ENCODE results near the gene MDFI.

MDFI gene

DNA sequence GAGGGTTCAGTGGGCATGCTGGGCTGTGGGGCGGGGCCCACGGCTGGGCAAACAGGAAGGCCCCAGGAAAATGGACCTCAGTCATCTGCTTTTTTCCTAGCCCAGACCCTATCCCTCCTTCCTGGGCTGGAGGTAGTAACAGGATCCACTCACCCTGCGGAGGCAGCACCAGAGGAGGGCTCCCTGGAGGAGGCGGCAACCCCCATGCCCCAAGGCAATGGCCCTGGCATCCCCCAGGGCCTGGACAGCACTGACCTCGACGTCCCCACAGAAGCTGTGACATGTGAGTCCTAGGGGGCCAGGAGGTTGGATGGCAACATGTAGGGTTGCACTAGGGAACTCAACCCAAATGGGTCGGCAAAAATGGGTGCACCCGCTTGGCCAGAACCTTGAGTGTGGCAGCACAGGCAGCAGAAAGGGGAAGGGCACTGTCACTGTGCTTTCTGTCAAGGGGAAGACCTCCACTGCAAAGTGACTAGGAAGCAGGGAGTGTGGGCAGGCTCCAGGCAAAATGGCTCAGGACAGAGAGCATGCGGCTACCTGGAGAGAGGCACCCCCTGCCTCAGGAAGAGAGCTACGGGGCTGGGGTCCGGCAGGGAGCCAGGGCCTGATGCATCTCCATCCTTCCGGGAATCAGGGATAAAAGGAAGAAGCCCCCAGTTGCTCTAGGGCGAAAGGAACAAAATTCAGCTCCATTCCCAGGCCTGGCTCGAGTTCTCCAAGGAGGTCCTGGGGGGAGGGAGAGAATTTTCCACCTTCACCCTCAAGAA, 7.9 kb downstream of the MDFI start:
- in situ Hi-C loops (cut with MboI; ENCODE audit: low sequenced_read_pairs), result no loop called here

DNA sequence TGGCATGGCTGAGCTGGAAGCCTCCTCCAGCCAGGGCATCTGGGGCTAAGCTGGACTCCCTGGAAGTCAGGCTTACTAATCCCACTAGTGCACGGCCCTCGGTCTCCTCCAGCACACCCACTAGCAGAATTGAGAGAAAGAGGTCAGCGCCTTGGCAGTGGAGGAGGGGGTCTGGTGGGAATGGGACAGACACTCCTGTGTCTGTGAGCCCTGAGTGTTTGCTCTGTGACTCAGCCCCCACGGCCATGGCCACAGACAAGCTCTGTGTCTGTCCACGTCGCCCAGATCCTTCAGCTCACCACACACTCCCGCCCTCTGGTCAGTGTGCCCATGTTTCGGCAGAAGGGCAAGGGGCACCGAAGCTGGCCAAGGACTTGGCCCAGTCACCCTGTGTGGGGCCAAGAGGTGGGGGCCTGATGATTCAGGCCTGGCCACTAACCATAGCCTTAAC, 8.8 kb downstream of the MDFI start:
- in situ Hi-C loops (cut with MboI; ENCODE audit: low sequenced_read_pairs), result no loop called here

DNA sequence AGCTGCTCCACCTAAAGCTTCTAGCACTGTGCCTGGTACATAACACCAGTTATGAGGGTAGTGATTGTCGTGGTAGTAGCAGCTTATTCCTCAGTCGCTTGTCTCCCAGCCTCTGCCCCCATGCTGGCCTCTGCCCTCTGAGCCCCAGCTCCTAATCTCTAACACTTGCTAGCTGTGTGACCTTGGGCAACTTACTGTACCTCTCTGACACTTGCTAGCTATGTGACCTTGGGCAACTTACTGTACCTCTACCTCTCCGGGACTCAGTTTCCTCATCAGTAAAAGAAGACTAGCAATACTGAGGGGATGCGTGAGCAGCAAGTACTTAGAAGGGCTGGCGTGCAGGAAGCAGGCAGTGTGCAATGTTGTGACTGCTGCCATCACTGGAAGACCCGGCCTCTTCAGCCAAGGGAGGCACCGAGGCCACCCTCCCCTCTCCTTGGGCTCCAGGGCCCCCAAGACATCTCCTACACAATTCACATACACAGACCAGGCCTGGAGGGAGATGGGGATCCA, 9.9 kb downstream of the MDFI start:
- in situ Hi-C loops (cut with MboI; ENCODE audit: low sequenced_read_pairs), result no loop called here

DNA sequence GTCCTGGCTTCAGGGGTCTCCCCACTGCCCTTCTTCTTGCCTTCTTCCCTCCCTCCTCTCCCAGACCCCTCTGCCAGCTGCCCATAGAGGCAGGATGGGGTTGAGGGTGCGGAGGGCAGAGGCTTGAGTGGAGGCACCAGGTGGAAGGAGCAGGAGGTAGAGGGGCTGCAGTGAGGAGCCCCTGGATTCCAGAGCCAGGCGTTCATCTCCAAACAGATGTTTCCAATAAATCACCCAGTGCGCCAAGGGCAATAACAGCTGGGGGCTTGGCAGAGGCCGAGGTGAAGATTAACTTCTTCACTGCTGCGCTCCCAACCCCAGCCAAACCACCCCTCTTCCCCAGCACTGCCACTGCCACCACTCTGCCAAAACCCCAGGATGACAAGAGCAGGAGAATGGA, 10.7 kb downstream of the MDFI start:
- in situ Hi-C loops (cut with MboI; ENCODE audit: low sequenced_read_pairs), result no loop called here

DNA sequence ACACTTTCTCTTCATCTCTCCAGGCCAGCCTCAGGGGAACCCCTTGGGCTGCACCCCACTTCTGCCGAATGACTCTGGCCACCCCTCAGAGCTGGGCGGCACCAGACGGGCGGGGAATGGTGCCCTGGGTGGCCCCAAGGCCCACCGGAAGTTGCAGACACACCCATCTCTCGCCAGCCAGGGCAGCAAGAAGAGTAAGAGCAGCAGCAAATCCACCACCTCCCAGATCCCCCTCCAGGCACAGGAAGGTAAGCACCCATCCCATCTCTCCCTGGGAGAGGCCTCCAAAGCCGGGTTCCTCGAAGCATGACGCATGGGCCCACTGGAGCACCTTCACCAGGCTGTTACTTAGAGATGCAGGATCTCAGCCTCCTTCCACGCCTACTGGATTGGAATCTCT, 11.3 kb downstream of the MDFI start:
- in situ Hi-C loops (cut with MboI; ENCODE audit: low sequenced_read_pairs), result no loop called here

DNA sequence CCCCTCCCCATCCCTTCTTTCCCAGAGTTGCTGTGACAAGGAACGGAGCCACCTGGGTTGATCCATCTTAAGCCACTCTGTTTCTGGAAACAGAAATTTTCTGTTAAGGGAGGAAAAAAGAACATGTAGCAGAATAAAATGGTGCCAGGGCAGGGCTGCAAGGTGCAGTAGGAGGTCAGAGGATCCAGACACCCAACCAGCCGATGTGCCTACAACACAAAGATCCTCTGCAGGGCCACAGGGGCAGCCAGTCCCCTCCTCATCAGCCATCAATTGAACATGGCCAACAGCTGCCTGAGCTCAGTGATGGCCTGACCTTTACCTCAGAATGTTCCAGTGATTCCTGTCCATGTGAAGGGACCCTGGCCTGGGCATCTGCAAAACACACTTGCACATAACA, 11.9 kb downstream of the MDFI start:
- in situ Hi-C loops (cut with MboI; ENCODE audit: low sequenced_read_pairs), result no loop called here

DNA sequence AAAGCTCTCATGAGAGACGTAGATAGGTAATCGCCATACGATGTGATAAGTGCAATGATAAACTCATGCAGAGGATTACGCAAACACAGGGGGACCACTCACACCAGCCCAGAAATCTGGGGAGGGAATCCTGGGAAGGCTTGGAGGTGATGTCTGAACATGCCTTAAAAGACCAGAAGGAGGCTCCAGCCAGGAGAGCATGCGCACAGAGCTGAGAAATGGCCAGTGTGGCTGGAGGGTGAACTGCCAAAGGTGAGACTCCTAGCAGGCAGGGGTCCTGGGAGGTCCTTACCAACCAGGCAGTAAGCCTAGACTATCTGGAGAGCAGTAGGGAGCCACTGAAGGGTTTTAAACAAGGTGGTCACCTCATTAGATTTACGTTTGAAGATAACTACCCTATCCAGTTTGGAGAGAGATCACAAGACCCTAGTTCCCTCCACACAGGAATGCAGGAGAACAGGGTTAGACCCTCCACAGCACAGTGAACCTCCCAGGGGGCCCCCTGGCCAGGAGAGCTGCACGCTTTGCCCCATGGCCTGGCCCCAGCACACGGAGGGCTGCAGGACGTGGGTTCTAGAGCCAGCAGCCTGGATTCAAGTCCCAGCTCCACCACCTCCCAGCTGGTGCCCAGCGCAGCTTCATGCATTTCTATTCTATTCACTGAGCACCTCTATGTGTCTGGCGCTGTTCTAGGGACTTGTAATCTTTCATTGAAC, 13.1 kb downstream of the MDFI start:
- in situ Hi-C loops (cut with MboI; ENCODE audit: low sequenced_read_pairs), result no loop called here

DNA sequence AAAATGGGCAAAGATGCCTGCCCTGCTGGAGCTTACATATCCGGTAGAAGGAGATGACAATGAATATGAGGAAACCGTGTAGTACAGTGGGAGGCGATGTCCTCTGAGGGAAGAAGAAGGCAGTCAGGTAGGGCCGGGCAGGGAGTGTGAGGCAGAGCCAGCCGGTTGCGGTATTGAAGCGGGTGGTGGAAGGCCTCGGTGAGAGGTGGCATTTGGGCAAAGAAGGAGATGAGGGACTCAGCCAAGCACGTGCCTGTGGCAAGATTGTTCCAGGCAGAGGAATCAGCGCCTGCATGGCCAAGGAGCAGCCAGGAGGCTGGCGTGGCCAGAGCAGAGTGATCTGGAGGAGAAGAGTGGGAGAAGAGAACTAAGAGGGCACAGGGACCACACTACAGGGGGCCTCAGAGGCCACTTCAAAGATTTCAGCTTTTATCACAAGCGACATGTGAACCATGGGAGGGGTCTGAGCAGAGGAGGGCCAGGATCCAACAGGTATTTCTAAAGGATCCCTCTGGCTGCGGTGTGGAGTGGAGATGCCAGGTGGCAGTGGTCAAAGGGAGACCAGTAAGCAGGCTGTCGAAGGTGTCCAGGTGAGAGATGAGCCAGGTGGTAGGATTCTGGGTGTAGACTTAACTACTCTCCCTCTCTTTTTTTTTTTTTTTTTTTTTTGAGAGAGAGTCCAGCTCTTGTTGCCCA, 13.8 kb downstream of the MDFI start:
- in situ Hi-C loops (cut with MboI; ENCODE audit: low sequenced_read_pairs), result no loop called here

DNA sequence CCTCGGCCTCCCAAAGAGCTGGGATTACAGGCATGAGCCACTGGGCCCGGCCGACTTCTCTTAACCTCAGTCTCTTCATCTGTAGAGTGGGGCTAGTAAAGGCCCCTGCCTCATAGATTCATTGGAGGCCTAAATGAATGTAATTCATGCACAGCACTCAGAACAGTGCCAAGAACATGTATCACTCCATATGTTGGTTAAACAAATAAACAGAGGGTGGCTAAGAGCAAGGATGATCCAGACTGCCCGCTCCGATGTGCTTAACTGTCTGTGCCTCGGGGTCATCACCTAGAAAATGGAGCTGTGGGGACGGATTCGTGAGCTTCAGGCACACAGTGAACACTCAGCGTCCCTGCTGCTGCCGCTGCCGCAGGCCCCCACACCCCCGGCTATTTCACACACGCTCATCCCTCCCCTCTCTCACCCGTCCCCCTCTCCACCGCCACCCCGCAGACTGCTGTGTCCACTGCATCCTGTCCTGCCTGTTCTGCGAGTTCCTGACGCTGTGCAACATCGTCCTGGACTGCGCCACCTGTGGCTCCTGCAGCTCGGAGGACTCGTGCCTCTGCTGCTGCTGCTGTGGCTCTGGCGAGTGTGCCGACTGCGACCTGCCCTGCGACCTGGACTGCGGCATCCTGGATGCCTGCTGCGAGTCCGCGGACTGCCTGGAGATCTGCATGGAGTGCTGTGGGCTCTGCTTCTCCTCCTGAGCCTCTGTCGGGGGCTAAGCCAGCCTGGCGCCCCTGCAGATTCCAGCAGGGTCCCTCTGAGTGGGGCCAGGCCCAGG, 14.8 kb downstream of the MDFI start:
- in situ Hi-C loops (cut with MboI; ENCODE audit: low sequenced_read_pairs), result no loop called here

DNA sequence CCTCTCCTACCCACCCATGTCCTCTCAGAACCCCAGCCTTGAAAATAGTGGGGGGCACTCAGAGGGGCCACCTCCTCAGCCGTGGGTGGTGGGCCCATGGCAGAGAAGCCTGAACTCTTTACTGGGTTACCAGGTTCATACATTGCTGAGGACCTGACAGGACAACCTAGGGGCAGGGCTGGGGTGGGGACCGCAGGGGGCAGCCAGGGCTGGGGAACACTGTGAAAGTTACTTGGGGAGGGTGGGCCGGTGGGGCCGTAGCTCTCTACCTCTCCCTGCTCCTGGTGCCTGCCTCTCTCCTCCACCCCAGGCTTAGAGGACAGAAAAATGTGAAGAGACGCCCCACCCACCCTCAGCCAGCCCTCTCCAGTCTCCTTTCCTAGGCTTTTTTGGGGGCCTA, 15.4 kb downstream of the MDFI start:
- in situ Hi-C loops (cut with MboI; ENCODE audit: low sequenced_read_pairs), result no loop called here

DNA sequence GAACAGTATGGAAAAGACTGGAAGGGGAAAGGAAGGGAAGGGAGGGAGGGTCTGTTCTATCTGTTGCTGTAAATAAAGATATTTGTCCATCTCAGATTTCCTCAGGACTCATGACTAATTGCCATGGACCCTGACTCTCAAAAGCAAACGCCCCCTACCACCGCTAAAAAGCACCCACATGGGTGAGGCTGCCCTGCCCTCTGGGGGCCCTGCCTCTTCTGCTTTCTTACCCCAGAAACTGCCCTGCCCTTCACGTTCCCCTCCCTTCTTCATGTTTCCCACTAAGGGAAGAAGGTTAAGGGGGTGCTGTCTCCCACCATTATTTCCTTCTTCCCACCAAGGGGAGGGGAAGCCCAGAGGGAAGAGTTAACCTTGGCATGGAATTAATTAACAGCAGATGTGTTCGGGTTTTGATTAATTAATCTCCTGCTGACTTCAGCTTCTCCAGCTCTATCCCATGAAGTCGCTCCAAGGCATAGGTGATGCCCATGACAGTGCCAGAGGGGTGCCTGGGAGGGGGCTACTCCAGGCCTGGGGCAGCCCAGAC, 16.0 kb downstream of the MDFI start:
- in situ Hi-C loops (cut with MboI; ENCODE audit: low sequenced_read_pairs), result no loop called here

DNA sequence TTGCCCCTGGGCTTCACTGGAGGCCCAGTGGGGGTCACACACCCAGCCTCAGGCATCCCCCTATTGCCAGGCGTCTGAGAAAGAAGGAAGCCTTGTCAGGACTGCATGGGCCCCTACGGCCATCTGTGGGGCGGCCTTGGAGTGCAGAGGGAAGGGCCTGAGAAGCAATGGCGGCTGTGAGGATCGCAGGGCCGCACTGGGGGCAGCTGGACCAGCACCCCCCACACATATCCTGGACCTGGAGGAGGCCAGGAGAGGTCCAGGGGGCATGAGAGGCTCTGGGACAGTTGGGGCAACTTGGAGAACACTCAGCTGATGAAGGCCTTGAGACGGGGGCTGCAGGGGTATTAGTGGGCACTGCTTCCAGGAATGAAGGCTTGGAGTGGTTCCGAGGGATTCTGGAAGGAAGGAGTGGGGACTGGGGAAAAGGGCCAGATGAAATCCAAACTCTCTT, 16.5 kb downstream of the MDFI start:
- in situ Hi-C loops (cut with MboI; ENCODE audit: low sequenced_read_pairs), result no loop called here

DNA sequence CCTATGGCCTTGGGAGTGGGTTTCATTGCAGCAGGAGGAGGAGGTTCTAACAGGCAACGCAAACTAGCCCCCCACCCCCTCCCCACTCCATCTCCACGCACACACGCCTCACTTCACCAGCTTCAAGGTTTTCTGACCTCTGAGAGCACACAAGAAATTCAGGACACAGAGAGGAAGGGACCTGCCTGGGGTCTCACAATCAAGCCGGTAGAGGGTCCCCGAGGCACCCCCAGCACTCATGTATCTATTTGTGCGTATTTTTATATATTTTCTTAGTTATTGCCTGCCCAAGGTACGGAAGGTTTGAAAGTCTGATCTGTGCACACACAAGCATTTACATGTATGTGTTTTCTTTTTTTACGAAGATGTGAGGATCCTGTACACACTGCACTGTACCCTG, 16.9 kb downstream of the MDFI start:
- in situ Hi-C loops (cut with MboI; ENCODE audit: low sequenced_read_pairs), result no loop called here

DNA sequence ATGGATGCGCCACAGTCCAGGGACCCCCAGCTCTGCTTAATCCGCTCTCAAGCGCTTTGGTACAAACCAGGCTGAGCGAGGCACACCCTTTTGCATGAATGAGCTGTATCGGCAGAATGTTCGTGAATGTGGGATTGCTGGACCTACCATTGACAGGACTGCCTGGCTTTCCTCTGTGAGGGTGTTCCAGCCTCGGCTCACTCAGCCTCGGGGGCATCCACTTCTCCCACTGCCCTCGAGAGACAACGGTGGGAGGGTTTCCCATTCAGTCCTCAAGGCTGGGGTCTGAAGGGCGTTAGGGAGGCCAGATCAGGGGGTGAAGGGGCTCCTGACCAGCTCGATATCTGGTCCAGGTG, 17.4 kb downstream of the MDFI start:
- in situ Hi-C loops (cut with MboI; ENCODE audit: low sequenced_read_pairs), result no loop called here

DNA sequence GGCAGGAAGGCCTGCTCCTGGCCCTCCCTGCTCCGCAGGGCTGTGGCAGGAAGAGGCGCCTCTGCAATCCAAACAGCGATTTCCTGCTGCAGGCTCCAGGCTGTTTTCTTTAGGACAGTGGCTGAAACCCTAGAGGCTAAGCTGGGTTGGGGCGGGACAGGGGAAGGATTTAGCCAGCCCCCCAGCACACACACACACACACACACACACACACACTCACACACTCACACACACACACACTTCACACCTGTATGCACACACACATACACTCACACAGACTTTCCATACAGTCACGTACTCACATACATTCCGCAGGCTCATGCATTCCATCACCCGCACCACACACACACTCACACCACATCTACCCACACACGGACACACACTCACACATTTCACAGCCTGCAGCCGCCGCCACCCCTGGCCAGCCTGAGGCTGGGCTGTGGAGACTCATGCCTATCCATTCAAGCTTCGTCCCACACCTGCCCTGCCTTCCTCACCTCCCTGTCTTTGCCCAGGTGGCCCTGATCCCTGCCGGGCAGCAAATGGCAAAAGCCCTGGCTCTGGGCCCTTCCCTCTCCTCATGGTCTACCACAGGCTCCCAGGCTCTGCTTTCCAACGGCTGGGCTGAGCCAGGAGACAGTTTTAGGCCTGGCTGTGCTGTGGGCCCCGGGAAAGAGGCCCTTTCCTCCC, 17.9 kb downstream of the MDFI start:
- in situ Hi-C loops (cut with MboI; ENCODE audit: low sequenced_read_pairs), result no loop called here

DNA sequence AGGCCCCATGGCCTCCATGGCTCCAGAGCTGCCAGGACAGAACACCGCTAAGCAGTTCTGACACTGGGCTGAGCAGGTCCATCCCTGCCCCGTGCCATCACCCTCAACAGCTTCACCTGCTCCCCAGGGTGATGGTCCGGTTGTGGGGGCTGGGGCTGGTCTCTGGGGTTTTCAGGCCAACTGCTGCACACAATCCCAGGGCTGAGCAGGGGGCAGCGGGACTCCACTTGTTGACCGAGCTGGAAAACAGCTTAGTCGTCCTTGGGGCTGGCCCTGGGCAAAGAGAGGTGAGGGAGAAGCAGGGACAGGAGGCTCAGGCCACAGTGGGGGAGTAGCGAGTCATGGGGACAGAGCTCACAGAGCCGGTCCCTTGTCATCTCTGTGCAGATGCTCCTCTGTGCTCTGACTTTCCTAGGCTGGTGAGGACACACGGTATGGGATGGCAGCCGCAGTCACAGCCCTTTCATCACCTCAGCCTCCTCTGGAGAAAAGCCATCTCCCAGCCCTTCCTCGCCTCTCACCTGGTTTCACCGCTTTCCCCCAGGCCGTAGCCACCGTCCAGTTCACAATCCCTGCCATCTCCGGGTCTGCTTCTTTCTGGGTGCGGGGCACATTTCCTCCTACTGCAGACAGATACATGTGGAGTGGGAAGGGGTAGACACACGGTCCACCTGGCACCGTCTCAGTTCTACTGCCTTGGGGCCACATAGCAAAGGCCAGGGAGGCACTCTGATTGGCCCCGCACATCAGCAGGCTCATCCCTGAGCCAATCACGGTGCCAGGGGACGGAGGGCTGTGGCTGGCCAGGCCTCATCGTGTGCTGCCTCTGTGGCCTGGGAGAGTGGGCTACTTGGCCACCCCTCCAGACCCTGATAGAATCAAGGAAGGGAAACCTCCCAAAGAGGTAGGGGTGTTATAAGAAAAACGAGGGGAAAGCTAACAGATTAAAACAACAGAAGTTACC, 19.1 kb downstream of the MDFI start:
- in situ Hi-C loops (cut with MboI; ENCODE audit: low sequenced_read_pairs), result no loop called here

DNA sequence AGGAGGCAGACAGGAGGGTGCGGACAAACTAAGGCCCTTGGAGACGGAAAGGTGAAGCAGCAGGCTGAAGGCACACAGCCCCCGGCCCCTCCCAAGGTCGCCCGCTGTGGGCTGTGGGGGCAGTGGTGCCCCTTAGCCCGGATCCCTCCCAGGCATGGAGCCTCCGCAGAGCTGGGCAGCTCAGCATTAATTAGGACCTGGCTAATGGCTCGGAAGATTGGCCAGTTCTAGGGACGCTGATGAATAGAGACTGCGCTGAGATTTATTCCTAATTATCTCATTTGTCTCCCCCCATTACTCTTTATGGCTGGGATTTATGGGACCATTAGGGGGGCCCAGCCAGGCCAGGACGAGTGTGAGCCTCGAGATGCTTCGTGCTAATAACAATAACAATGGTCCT, 20.4 kb downstream of the MDFI start:
- in situ Hi-C loops (cut with MboI; ENCODE audit: low sequenced_read_pairs), result no loop called here

DNA sequence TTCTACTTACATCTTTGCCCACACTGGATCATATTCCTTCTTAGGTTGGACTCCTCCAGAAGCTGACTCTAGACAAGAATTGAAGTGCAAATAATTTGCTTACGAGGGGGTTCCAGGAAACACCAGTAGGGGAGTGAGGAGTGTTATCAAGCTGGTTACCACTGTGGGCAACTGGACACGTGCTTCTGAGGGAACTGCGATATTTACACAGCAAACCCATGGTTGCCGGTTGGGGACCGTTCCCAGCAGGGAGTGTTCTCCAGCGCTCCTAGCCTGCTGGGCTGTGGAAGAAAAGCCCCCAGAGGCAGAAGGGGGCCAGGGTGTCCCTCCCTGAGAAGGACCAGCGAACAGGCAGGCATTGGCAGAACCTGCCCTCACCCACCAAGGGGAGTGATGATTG, 21.7 kb downstream of the MDFI start:
- in situ Hi-C loops (cut with MboI; ENCODE audit: low sequenced_read_pairs), result no loop called here

DNA sequence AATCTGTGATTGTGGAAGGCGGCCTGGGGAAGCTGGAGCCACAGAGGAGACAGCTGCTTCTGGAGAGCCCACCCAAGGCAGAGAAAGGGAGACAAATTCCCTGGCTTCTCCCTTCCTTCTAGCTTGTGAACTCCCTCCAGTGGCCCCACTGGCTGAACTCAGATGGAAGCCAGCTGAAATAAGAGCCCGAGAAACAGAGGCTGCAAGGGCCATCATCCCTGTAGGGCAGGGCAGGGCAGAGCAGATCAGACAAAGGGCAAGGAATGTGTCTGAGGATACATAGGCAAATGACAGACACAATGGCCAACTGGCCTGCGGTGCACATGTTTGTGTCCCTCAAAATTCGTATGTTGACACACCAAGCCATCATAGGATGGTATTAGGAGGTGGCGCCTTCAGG, 25.3 kb downstream of the MDFI start:
- in situ Hi-C loops (cut with MboI; ENCODE audit: low sequenced_read_pairs), result no loop called here
